ENCODE data around the gene HOXC12.

DNA sequence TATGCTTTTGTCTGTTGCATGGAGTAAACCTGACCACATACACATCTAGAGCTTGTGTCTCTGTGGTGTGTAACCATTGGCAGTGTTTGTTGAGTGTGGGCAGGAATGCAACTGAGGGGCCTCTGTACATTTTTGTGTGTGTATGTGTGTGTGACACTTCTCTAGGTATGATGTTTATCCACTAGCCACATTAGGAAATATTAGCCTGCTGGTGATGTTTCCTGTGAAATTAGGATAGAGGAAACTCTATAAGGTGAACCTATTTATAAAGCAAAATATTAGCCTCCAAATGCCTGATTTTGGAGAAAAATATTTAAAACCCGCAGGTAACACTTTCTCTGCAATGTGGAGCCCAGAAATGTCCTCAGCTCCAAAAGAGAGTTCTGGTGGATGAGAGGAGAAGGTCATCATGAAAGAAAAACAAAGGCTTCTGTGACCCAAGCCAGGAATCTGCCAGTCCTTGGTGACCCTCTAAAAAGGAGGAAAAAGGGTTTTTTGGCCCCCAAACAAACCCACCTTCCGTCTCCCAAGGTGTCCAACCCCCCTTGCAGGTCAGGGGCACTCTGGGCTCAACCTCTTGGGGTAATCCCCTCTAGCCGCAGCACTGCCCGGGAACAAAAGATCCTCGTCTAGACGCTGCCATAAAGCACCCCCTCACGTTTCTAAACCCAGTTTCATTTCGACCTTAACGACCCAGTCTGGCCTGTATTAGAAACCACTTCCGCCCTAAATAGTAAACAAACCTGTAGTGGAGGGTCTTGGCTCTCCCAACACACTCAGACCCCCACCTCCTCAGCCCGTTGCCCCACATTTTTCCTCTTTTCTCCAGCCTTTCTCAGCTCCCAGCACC lies 23.1 kb downstream of the HOXC12 start:
- TF ChIP-seq CTCF (IDR thresholded peaks at IDR 0.05) (no peak), POLR2AphosphoS5 (IDR thresholded peaks at IDR 0.05) (no peak), POLR2A (IDR thresholded peaks at IDR 0.05) (no peak)
